GM12878 (cell line): Measurements from ENCODE around the gene DTNBP1. TPM values are rescaled to one million over a fixed set of nuclear protein-coding genes. Genes with fewer than 3 reads are reported as not detected.

Source experiments
- ATAC-seq: fragments of 200-7000 bp; cut with Tn5 transposase; 3 replicates; pipeline ENCODE4 v1.9.1; 2020; ENCODE audit warnings: mild to moderate bottlenecking, moderate library complexity
- BruUV-seq: library from RNA; stranded (reverse); fragments of 400-500 nt; replicated peaks from 2 replicates; lab custom pipeline; 2021; lab: Mats Ljungman, UMichigan
- CTCF ChIA-PET: fragments of 300-600 bp; sonication (Branson Sonifier 250); formaldehyde crosslinking; extraction: SDS; loops from one replicate; lab custom pipeline; 2021; ENCODE audit warnings: inconsistent platforms; lab: Yijun Ruan, JAX
- POLR2A ChIA-PET: fragments of 350-600 bp; formaldehyde crosslinking; extraction: SDS; loops from one replicate; lab custom pipeline; 2021; ENCODE audit warnings: inconsistent platforms; lab: Charles Lee
- RAD21 ChIA-PET: fragments of 300-600 bp; sonication (Branson Sonifier 250); formaldehyde crosslinking; loops from one replicate; lab custom pipeline; 2023; ENCODE audit warnings: antibody characterized with exemption; ENCODE audit not compliant: unreplicated experiment; lab: Charles Lee
- SMC1A ChIA-PET: fragments of 300-600 bp; sonication (Branson Sonifier 250); formaldehyde crosslinking; loops from one replicate; lab custom pipeline; 2023; ENCODE audit not compliant: unreplicated experiment, uncharacterized antibody; lab: Charles Lee
- DNase-seq: peaks from one replicate; pipeline ENCODE4 v3.0.0-alpha.2; 2011; ENCODE audit warnings: low read depth, low spot score
- FAIRE-seq: peaks from 3 replicates; lab custom pipeline; 2011; peaks lifted over from hg19 to GRCh38; lab: Jason Lieb, UNC
- H2AFZ ChIP-seq: 2 replicates; pipeline ENCODE4 v1.6.0; 2011; ENCODE audit warnings: low read depth, low read length, control low read depth; ENCODE audit not compliant: control insufficient read depth
- H3K27ac ChIP-seq: 2 replicates; pipeline ENCODE4 v1.5.1; 2011; ENCODE audit warnings: control low read depth; ENCODE audit not compliant: control insufficient read depth, insufficient read depth
- H3K27me3 ChIP-seq, 2 experiments: replicated peaks in 1 of 2; 2 replicates each; pipeline versions ENCODE4 v1.6.0 to v1.6.1; 2011; ENCODE audit warnings: low read length in 1 of 2; ENCODE audit not compliant: control insufficient read depth in 2 of 2, insufficient read depth in 2 of 2
- H3K36me3 ChIP-seq, 2 experiments: 2 replicates each; pipeline ENCODE4 v1.5.1; 2011; ENCODE audit warnings: low read length in 1 of 2; ENCODE audit not compliant: control insufficient read depth in 2 of 2, insufficient read depth in 2 of 2
- H3K4me1 ChIP-seq: 2 replicates; pipeline ENCODE4 v1.6.1; 2011; ENCODE audit warnings: mild to moderate bottlenecking, low read length, moderate library complexity, mixed read lengths; ENCODE audit not compliant: control insufficient read depth, insufficient read depth
- H3K4me2 ChIP-seq: 2 replicates; pipeline ENCODE4 v1.6.0; 2011; ENCODE audit warnings: control low read depth; ENCODE audit not compliant: control insufficient read depth, insufficient read depth
- H3K4me3 ChIP-seq: fragments of 200-600 bp; sonication (generic); 2 replicates; pipeline ENCODE4 v1.5.1; 2016
- H3K79me2 ChIP-seq: 2 replicates; pipeline ENCODE4 v1.6.0; 2011; ENCODE audit warnings: low read length; ENCODE audit not compliant: control insufficient read depth, insufficient read depth
- H3K9ac ChIP-seq: 2 replicates; pipeline ENCODE4 v1.8.0; 2011; ENCODE audit warnings: low read length, control low read depth, mixed read lengths; ENCODE audit not compliant: control insufficient read depth, insufficient read depth
- H3K9me3 ChIP-seq: replicated peaks from 3 replicates; pipeline ENCODE4 v1.5.1; 2011; ENCODE audit warnings: mild to moderate bottlenecking, low read length; ENCODE audit not compliant: control insufficient read depth, insufficient read depth
- H4K20me1 ChIP-seq: 2 replicates; pipeline ENCODE4 v1.6.0; 2011; ENCODE audit not compliant: control insufficient read depth, insufficient read depth
- CREB1 ChIP-seq: IDR thresholded peaks from 2 replicates; pipeline ENCODE4 v1.6.1; 2012; ENCODE audit warnings: low read depth, mild to moderate bottlenecking, inconsistent platforms
- DPF2 ChIP-seq: fragments of 450-650 bp; IDR thresholded peaks from 2 replicates; pipeline ENCODE4 v1.6.1; 2017; ENCODE audit warnings: mild to moderate bottlenecking
- ETV6 ChIP-seq, 2 experiments: fragments of 450-650 bp in 1 of 2; IDR thresholded peaks in 1 of 2; conservative IDR thresholded peaks in 1 of 2; 2 replicates each; pipeline ENCODE4 v1.6.1; 2014; ENCODE audit warnings: antibody characterized with exemption in 1 of 2, borderline replicate concordance in 1 of 2, low read depth in 1 of 2, mild to moderate bottlenecking in 1 of 2, moderate library complexity in 1 of 2
- FOS ChIP-seq: IDR thresholded peaks from 3 replicates; pipeline ENCODE4 v1.6.1; 2011; ENCODE audit warnings: borderline replicate concordance; ENCODE audit not compliant: insufficient read length; ENCODE audit errors: extremely low read depth
- IKZF1 ChIP-seq: fragments of 450-650 bp; conservative IDR thresholded peaks from 2 replicates; pipeline ENCODE4 v1.6.1; 2017; ENCODE audit warnings: antibody characterized with exemption, mild to moderate bottlenecking
- IKZF2 ChIP-seq, 2 experiments: fragments of 450-650 bp; IDR thresholded peaks; 2 replicates each; pipeline ENCODE4 v1.6.1; 2017; ENCODE audit warnings: mild to moderate bottlenecking in 2 of 2, moderate library complexity in 2 of 2
- KDM1A ChIP-seq: fragments of 200-600 bp; sonication (generic); IDR thresholded peaks from 2 replicates; pipeline ENCODE4 v1.6.1; 2016; ENCODE audit warnings: borderline replicate concordance
- MTA2 ChIP-seq: fragments of 450-650 bp; IDR thresholded peaks from 2 replicates; pipeline ENCODE4 v1.6.1; 2016; ENCODE audit warnings: low read depth, mild to moderate bottlenecking, moderate library complexity
- NR2C1 ChIP-seq: fragments of 450-650 bp; IDR thresholded peaks from 2 replicates; pipeline ENCODE4 v1.6.1; 2017; ENCODE audit warnings: antibody characterized with exemption, mild to moderate bottlenecking, moderate library complexity
- NRF1 ChIP-seq: conservative IDR thresholded peaks from 2 replicates; pipeline ENCODE4 v1.6.1; 2011; ENCODE audit warnings: mild to moderate bottlenecking, low read depth, low read length, improper control_type of control experiment
- POLR2A ChIP-seq: IDR thresholded peaks from 2 replicates; pipeline ENCODE4 v1.6.1; 2011; ENCODE audit warnings: low read depth, mild to moderate bottlenecking, low read length
- RELB ChIP-seq: fragments of 450-650 bp; IDR thresholded peaks from 2 replicates; pipeline ENCODE4 v1.6.1; 2017; ENCODE audit warnings: low read depth, mild to moderate bottlenecking, moderate library complexity
- SIX5 ChIP-seq: IDR thresholded peaks from 2 replicates; pipeline ENCODE4 v1.6.1; 2011; ENCODE audit warnings: mild to moderate bottlenecking, low read depth, low read length, moderate library complexity; ENCODE audit not compliant: severe bottlenecking
- SPI1 ChIP-seq: IDR thresholded peaks from 2 replicates; pipeline ENCODE4 v1.6.1; 2011; ENCODE audit warnings: low read depth, mild to moderate bottlenecking, low read length, moderate library complexity, borderline replicate concordance; ENCODE audit not compliant: insufficient read depth
- TAF1 ChIP-seq: IDR thresholded peaks from 2 replicates; pipeline ENCODE4 v1.6.1; 2011; ENCODE audit warnings: mild to moderate bottlenecking, low read depth, low read length, borderline replicate concordance
- ZNF207 ChIP-seq: fragments of 450-650 bp; IDR thresholded peaks from 2 replicates; pipeline ENCODE4 v1.6.1; 2014; ENCODE audit warnings: antibody characterized with exemption, mild to moderate bottlenecking, borderline replicate concordance
- ZNF24 ChIP-seq: fragments of 450-650 bp; IDR thresholded peaks from 2 replicates; pipeline ENCODE4 v1.6.1; 2017; ENCODE audit warnings: antibody characterized with exemption, mild to moderate bottlenecking
- ZNF274 ChIP-seq: IDR thresholded peaks from one replicate; pipeline ENCODE4 v1.8.0; 2011; ENCODE audit not compliant: insufficient read length, insufficient read depth
- WGBS: methylation state at CpG from one replicate; pipeline ENCODE4 v1.1.6; 2016; ENCODE audit warnings: low lambda C conversion rate; ENCODE audit not compliant: insufficient replicate concordance, insufficient coverage; ENCODE audit errors: missing lambda C conversion rate; 5-methylcytosine and 5-hydroxymethylcytosine counted together
- in situ Hi-C: fragments of 300-500 bp; cut with MboI; formaldehyde crosslinking; loops from 9 replicates; pipeline ENCODE4 v1.14.3; 2018; ENCODE audit warnings: mixed read lengths
- intact Hi-C: fragments of 100-400 bp; cut with micrococcal nuclease; formaldehyde crosslinking; loops from one replicate; pipeline ENCODE4 v1.14.2; 2022; ENCODE audit not compliant: unreplicated experiment
- polyA plus RNA-seq, 11 experiments: library from polyadenylated mRNA; depleted of rRNA in 4 of 11; unstranded in 6 of 11; stranded (reverse) in 5 of 11; fragments of >200 nt; fragmentation: Nextera tagmentation in 4 of 11; fragmentation: Illumina TruSeq in 1 of 11; extraction: Ambion mirVana in 4 of 11; extraction: Trizol in 1 of 11; gene quantifications; 1 replicate in 1 of 11; 2 replicates in 10 of 11; pipeline versions ENCODE4 v1.2.1 to v1.2.3, GENCODE V29; 2011 to 2016; ENCODE audit warnings: inconsistent platforms in 2 of 11, missing spikeins in 2 of 11, low read depth in 1 of 11
- total RNA-seq, 4 experiments: library from RNA; depleted of rRNA in 3 of 4; stranded (reverse); fragments of >200 nt in 3 of 4; fragmentation: Illumina TruSeq in 1 of 4; extraction: Trizol in 1 of 4; gene quantifications; 2 replicates each; pipeline versions ENCODE4 v1.2.1 to v1.2.3, GENCODE V29; 2013 to 2021
- TF ChIP-seq, protein P1 (sequence below), 3 experiments: IDR thresholded peaks in 2 of 3; conservative IDR thresholded peaks in 1 of 3; 2 replicates each; pipeline ENCODE4 v1.5.1; 2011; ENCODE audit warnings: low read depth in 3 of 3, low read length in 3 of 3, mild to moderate bottlenecking in 3 of 3, control low read depth in 2 of 3, moderate library complexity in 2 of 3, inconsistent platforms in 1 of 3, mixed read lengths in 1 of 3; ENCODE audit not compliant: control insufficient read depth in 2 of 3, insufficient read depth in 1 of 3; ENCODE audit errors: extremely low read depth in 1 of 3

DTNBP1 gene
- total and polyA plus RNA-seq, 10 of the 15 experiments (the other 5 are each of a cell fraction or from before 2014, with no cell fraction given) = 7.1 to 40.3 (median 20.1) TPM

DNA sequence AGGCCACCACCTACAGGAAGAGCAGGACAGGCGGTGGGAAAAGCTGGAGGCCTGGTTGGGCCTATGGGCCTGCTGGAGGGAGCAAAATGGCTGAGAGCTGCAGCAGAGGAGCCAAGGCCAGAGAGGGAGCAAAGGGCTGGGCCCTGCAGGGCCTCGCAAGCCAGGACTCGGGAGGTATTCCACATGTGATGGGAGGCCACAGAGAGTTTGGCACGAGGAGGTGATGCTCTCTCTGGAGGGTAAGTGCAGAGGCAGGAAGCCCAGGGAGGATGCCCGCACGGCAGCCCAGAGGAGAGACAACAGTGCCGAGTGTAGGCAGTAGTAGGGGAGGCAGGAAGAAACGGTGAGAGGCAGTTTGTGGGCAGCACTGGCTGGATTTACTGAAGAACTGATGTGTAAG, 85.7 kb downstream of the DTNBP1 start (continued):
- no peak for TF ChIP-seq TAF1

GRCh38 chr6:15575357-15576033, 87.3 kb downstream of the DTNBP1 start:
- RAD21 ChIA-PET = interaction anchor here (0.7 to 2.1 kb wide), 3 partner anchors 10 to 46 kb away, joined by 4 to 8 read pairs (median 5); no protein-coding TSS in a partner anchor
- H3K36me3 ChIP-seq = no peaks in the 10 kb centered on the region; a peak in 1 of 4 replicates
- DNase-seq = no peak
- no peaks in the 10 kb centered on the region for H3K9me3 ChIP-seq
- intact Hi-C loops = no loop called here
- CTCF ChIA-PET = interaction anchor here (0.9 to 1.8 kb wide), 2 partner anchors 11 to 48 kb away, joined by 3 to 4 read pairs; no protein-coding TSS in a partner anchor
- SMC1A ChIA-PET = interaction anchor here (0.7 to 2.4 kb wide), 13 partner anchors 12 to 107 kb away, joined by 3 to 7 read pairs (median 4); no protein-coding TSS in a partner anchor
- H3K79me2 ChIP-seq = no peaks in the 10 kb centered on the region
- no peak overlapping the region for H2AFZ ChIP-seq
- no peak overlapping the region for H3K4me3 ChIP-seq
- TF ChIP-seq ZNF207 (no peak), CREB1 (no peak), NRF1 (no peak), ETV6 (conservative IDR thresholded peaks at IDR 0.05 in 1 of 2, IDR thresholded peaks at IDR 0.05 in 1 of 2; ENCODE audit: borderline replicate concordance in 1 of 2, low read depth in 1 of 2) (no peak), POLR2A (no peak), KDM1A (no peak), FOS (no peak), ZNF274 (no peak), IKZF1 (0 out of 2 replicates have a peak, but pooled peaks have one; percentile 38), SPI1 (peak; percentile 29; the same call in 1 of the 2 replicates), DPF2 (peak; percentile 22; the same call in 1 of the 2 replicates), ZNF24 (no peak), RELB (peak; percentile 46; the same call in 1 of the 2 replicates), MTA2 (peak; percentile 28), NR2C1 (no peak), IKZF2 (IDR thresholded peaks at IDR 0.05) (peak; percentile 51 to 52; a peak in 2 of 4 replicates), SIX5 (no peak)
- TF ChIP-seq, protein P1, sequence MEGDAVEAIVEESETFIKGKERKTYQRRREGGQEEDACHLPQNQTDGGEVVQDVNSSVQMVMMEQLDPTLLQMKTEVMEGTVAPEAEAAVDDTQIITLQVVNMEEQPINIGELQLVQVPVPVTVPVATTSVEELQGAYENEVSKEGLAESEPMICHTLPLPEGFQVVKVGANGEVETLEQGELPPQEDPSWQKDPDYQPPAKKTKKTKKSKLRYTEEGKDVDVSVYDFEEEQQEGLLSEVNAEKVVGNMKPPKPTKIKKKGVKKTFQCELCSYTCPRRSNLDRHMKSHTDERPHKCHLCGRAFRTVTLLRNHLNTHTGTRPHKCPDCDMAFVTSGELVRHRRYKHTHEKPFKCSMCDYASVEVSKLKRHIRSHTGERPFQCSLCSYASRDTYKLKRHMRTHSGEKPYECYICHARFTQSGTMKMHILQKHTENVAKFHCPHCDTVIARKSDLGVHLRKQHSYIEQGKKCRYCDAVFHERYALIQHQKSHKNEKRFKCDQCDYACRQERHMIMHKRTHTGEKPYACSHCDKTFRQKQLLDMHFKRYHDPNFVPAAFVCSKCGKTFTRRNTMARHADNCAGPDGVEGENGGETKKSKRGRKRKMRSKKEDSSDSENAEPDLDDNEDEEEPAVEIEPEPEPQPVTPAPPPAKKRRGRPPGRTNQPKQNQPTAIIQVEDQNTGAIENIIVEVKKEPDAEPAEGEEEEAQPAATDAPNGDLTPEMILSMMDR (IDR thresholded peaks at IDR 0.05 in 2 of 3, conservative IDR thresholded peaks at IDR 0.05 in 1 of 3; ENCODE audit: control insufficient read depth in 2 of 3, extremely low read depth in 1 of 3, insufficient read depth in 1 of 3, low read depth in 3 of 3, low read length in 3 of 3) = no peak
- no peak overlapping the region for H3K4me2 ChIP-seq
- no peaks in the 10 kb centered on the region for H3K27me3 ChIP-seq
- no peak for FAIRE-seq
- ATAC-seq = peak; percentile 75
- WGBS = 79% methylated on average over 5 of the region's 5 CpGs
- in situ Hi-C loops = no loop called here
- no peak overlapping the region for H3K27ac ChIP-seq
- no TSS peak for BruUV-seq
- POLR2A ChIA-PET = interaction anchor here (0.5 to 1.0 kb wide), 2 partner anchors 32 to 37 kb away, joined by 3 to 5 read pairs; no protein-coding TSS in a partner anchor
- H3K4me1 ChIP-seq = peaks cover 5% of the 10 kb centered on the region
- H4K20me1 ChIP-seq = no peaks in the 10 kb centered on the region
- no peak overlapping the region for H3K9ac ChIP-seq
